ENCODE results near the gene CHRNA9.
"Not testable (repeated sequence)": the region's sequence is repeated elsewhere in the genome, so short reads cannot be mapped to it uniquely, and the experiment has no call there.

The CHRNA9 gene

DNA sequence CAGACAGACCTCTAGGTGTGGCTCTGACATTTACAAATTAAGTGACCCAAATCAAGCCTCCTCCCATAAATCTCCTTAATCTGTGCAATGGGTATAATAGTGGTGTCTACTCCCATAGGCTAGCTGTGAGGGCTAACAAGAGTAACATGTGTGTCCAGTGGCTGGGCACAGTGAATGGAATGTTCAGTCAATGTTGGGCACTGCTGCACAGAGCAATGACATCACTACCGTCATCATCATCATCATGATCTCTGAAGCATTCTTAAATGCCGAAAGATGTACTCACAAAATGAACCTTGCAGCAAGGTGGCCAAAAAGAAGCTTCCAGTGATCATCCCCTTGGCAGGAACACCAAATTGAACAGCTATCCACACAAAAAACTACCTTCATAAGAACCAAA lies 43.5 kb downstream of the CHRNA9 start:
- TF ChIP-seq MYC (IDR thresholded peaks at IDR 0.05; ENCODE audit: low read depth, low read length) (no peak), POLR2A (IDR thresholded peaks at IDR 0.05; ENCODE audit: extremely low read depth, insufficient read length) (no peak), MAX (IDR thresholded peaks at IDR 0.05; ENCODE audit: low read depth, low read length) (no peak)
- TF ChIP-seq, protein P1, sequence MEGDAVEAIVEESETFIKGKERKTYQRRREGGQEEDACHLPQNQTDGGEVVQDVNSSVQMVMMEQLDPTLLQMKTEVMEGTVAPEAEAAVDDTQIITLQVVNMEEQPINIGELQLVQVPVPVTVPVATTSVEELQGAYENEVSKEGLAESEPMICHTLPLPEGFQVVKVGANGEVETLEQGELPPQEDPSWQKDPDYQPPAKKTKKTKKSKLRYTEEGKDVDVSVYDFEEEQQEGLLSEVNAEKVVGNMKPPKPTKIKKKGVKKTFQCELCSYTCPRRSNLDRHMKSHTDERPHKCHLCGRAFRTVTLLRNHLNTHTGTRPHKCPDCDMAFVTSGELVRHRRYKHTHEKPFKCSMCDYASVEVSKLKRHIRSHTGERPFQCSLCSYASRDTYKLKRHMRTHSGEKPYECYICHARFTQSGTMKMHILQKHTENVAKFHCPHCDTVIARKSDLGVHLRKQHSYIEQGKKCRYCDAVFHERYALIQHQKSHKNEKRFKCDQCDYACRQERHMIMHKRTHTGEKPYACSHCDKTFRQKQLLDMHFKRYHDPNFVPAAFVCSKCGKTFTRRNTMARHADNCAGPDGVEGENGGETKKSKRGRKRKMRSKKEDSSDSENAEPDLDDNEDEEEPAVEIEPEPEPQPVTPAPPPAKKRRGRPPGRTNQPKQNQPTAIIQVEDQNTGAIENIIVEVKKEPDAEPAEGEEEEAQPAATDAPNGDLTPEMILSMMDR (IDR thresholded peaks at IDR 0.05; ENCODE audit: low read depth, low read length): no peak
- DNase-seq (ENCODE audit: low read depth): no peak
- no peak overlapping the region for H3K4me3 ChIP-seq (ENCODE audit: low read depth, low read length)

GRCh38 chr4:40379248-40379647 lies 44.1 kb downstream of the CHRNA9 start:
- H3K4me3 ChIP-seq (ENCODE audit: low read depth, low read length): no peak overlapping the region
- TF ChIP-seq MAX (IDR thresholded peaks at IDR 0.05; ENCODE audit: low read depth, low read length) (no peak), MYC (IDR thresholded peaks at IDR 0.05; ENCODE audit: low read depth, low read length) (no peak), POLR2A (IDR thresholded peaks at IDR 0.05; ENCODE audit: extremely low read depth, insufficient read length) (no peak)
- TF ChIP-seq, protein P1 (IDR thresholded peaks at IDR 0.05; ENCODE audit: low read depth, low read length): no peak

DNA sequence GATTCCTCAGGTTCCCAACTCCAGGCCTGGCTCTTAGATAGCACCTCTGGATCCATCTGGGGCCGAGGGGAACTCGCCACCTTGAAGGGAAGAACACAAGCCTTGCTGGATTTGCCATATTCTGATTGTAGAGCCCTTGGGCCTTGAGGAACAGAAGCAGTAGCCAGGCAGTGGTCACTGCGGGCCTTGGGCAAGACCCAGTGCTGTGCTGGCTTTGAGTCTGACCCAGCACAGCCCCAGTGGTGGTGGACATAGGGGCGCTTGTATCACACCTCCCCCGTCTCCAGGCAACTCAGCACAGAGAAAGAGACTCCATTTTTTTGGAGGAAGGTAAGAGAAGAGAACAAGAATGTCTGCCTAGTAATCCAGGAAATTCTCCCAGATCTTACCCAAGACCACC lies 45.5 kb downstream of the CHRNA9 start:
- no peak overlapping the region for H3K4me3 ChIP-seq (ENCODE audit: low read depth, low read length)
- DNase-seq (ENCODE audit: low read depth): no peak
- TF ChIP-seq, protein P1 (IDR thresholded peaks at IDR 0.05; ENCODE audit: low read depth, low read length): no peak
- TF ChIP-seq MAX (IDR thresholded peaks at IDR 0.05; ENCODE audit: low read depth, low read length) (no peak), POLR2A (IDR thresholded peaks at IDR 0.05; ENCODE audit: extremely low read depth, insufficient read length) (no peak), MYC (IDR thresholded peaks at IDR 0.05; ENCODE audit: low read depth, low read length) (no peak)

More at GRCh38 chr4:40379248-40379647, 44.1 kb downstream of the CHRNA9 start:
- no peak for DNase-seq (ENCODE audit: low read depth)

- TF ChIP-seq MAX (IDR thresholded peaks at IDR 0.05; ENCODE audit: low read depth, low read length): peak; percentile 93
- no peak for TF ChIP-seq POLR2A (IDR thresholded peaks at IDR 0.05; ENCODE audit: extremely low read depth, insufficient read length)
- peak; percentile 92 for TF ChIP-seq MYC (IDR thresholded peaks at IDR 0.05; ENCODE audit: low read depth, low read length)
- TF ChIP-seq, protein P1 (IDR thresholded peaks at IDR 0.05; ENCODE audit: low read depth, low read length): no peak
- peak; percentile 94 for DNase-seq (ENCODE audit: low read depth)
Measured at GRCh38 chr4:40388239-40388638, 53.1 kb downstream of the CHRNA9 start.

DNA sequence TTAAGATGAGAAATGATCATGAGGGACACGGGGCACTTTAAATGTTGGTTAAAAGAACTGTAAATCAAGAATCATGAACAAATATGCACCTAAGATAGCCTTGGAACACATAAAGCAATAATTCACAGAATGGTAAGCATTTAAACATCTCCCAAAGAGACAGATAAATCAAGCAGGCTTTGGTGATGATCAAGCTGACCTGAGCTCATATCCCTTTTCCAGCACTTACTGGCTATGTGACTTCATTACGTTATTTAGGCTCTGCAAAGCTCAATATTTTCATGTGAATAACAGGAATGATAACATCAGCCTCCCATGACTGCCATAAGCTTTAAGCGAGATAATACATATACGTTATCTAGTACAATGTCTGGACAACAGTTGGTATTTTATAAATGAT lies 54.9 kb downstream of the CHRNA9 start:
- TF ChIP-seq MAX (IDR thresholded peaks at IDR 0.05; ENCODE audit: low read depth, low read length) (no peak), MYC (IDR thresholded peaks at IDR 0.05; ENCODE audit: low read depth, low read length) (no peak), POLR2A (IDR thresholded peaks at IDR 0.05; ENCODE audit: extremely low read depth, insufficient read length) (no peak)
- TF ChIP-seq, protein P1 (IDR thresholded peaks at IDR 0.05; ENCODE audit: low read depth, low read length): no peak
- no peak for DNase-seq (ENCODE audit: low read depth)
- H3K4me3 ChIP-seq (ENCODE audit: low read depth, low read length): no peak overlapping the region

More at GRCh38 chr4:40388239-40388638, 53.1 kb downstream of the CHRNA9 start:
- no peak overlapping the region for H3K4me3 ChIP-seq (ENCODE audit: low read depth, low read length)

GRCh38 chr4:40392241-40392640 lies 57.1 kb downstream of the CHRNA9 start:
- not testable (repeated sequence) for H3K4me3 ChIP-seq (ENCODE audit: low read depth, low read length); DNase-seq (ENCODE audit: low read depth)

Data from NB4 (cell line).